LoVo (cell line): ENCODE measurements around the gene PPFIA2.

Source experiments
- DNase-seq: peaks from one replicate; pipeline ENCODE4 v3.0.0-alpha.2; 2016; ENCODE audit warnings: low spot score

The PPFIA2 gene

DNA sequence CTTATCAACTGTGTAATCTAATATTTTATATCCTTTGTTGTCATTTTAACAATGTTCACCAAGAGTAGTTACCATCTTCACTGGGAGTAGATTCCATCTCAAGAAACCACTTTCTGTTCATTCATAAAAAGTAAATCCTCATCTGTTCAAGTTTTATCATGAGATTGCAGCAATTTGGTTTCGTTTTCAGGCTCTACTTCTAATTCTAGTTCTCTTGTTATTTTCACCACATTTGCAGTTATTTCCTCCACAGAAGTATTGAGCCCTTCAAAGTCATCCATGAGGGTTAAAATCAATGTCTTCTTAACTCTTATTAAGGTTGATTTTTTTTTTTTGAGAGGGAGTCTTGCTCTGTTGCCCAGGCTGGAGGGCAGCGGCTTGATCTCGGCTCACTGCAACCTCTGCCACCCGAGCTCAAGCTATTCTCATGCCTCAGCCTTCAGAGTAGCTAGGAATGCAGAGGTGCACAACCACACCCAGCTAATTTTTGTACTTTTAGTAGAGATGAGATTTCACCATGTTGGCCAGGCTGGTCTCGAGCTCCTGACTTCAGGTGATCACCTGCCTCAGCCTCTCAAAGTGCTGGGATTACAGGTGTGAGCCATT, 404.7 kb downstream of the PPFIA2 start:
- no peak for DNase-seq

DNA sequence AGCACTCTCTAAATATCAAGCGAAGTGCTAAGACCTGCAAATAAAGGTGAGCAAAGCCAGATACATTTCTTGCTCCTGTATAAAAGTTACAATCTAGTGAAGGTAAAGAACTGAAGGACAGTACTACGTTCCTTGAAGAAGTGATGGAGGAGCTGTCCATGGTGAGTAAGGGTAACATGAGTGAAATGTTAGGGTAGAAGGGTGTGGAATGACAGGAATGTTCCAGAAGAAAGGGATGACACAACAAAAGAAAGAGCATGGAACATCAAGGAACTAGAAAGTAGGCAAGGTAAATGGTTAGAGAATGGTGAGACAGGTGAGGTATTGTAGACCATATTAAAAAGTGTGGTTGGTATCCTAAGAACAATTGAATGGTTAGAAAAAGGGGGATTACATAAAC, 408.8 kb downstream of the PPFIA2 start:
- no peak for DNase-seq

DNA sequence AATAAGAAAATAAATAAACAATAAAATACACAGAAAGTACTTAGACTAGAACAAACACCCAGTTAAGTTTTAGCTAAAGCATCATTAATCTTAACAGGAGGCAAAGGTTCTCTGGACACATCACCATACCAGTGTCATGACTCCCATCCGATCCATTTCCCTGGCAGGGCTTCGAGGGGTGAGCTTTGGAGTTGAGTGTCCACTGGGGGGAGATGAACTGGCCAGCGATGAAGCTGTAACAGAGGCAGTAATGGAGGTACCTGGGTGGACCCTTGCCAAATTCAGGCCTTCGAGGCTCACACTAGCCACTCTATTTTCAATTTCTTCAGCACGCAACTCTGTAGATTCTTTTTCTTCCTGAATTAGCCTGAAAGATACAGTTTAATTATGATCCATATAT, 411.7 kb downstream of the PPFIA2 start:
- no peak for DNase-seq

GRCh38 chr12:81340910-81341309, 418.2 kb downstream of the PPFIA2 start:
- no peak for DNase-seq

DNA sequence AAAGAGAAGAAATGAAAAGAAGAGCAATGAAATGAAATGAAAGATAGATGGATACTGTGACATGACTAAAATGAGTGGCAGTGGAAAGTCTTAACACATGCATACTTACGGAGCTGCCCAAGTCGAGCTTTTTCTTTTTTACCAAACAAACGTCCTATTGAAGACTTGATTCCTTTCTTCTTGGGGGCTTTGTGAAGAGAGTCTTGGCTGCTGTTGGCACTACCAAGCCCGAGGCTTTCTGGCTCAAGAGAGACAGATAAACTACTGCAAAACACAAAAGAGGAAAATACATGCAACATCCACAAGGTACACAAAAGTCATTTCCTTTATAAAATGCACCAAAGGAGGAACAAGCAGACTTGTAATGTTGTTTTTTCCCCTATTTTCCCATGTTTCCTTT, 420.1 kb downstream of the PPFIA2 start:
- DNase-seq = no peak

GRCh38 chr12:81337886-81338285, 421.3 kb downstream of the PPFIA2 start:
- no peak for DNase-seq

GRCh38 chr12:81333812-81334211, 425.3 kb downstream of the PPFIA2 start:
- DNase-seq = no peak

- no peak for DNase-seq
Observed at GRCh38 chr12:81332054-81332453, 427.1 kb downstream of the PPFIA2 start.

DNA sequence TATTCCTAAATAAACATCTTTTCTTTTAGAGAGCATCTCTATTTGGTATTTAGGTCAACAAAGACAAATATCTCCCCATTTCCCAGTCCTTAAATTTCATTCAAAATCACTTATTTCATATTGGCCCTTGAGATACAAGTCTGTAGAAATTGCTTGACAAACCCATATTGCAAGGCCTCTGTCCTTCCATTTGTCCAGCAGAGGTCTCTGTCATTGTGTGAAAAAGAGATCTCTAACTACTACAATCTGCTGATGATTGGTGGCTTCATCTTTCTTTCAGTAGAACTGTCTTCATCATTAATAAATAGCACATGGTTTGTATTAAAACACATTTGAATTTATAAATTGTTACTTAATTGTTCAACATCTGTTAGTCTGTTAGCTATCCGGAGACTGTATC, 428.7 kb downstream of the PPFIA2 start:
- no peak for DNase-seq

- DNase-seq = peak; percentile 28
Observed at GRCh38 chr12:81329085-81329484, 430.1 kb downstream of the PPFIA2 start.

DNA sequence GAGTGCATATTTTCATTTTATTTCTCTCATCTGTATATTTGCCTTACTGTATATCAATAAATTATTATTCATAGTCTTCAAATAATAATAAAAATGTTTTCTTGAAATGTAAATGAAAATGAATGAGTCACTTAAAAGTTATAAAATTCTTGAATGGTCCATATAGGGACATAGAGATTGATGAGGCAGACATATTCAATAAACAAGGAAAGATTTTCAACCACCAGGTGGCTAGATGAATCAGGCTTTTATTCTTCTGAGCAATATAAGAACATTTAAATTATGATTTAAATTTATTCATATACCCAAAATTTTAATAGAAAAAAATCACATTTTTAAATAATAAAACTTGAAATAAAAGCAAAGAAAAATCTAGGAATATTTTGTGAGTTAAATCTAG, 431.7 kb downstream of the PPFIA2 start:
- no peak for DNase-seq

- DNase-seq = no peak
Observed at GRCh38 chr12:81325086-81325485, 434.1 kb downstream of the PPFIA2 start.

- no peak for DNase-seq
Observed at GRCh38 chr12:81314903-81315531, 444.1 kb downstream of the PPFIA2 start.

- no peak for DNase-seq
Observed at GRCh38 chr12:81303935-81304334, 455.2 kb downstream of the PPFIA2 start.

DNA sequence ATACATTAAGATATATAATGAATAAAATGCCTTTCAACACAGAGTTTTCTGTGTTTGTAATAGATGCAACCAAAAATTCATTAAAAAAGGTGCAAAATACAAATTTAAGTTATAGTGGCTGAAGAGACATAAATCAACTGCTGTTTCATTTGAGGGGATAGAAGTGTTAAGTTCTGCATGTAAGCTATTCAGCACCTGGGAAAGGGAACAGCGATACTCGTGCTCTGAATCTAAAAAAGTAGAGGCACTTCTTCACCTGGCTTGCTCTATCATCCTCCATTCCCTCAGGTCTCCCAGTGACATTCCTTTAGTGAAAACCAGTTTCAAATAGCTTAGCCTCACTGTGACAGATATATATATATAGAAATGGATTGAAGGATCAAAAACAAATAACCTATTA, 458.7 kb downstream of the PPFIA2 start:
- no peak for DNase-seq

DNA sequence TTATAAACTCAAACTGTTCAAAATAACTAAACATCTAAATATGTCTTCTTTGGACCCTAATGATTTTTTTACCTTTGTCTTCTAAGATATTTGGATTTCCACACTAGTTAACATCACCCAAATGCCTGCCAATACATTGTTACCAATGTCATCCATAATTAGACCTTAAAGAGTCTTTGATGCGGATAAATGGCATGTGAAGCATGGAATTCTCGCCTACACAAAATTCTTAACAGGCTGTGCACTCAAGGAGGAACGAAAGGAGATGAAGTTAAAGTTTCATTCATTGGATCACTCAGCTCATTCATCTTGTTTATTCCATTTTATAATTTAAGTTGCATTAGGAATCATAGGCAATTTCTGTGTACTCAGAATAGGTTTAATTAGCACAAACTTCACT, 461.5 kb downstream of the PPFIA2 start:
- no peak for DNase-seq

- DNase-seq = no peak
Observed at GRCh38 chr12:81296556-81297305, 462.4 kb downstream of the PPFIA2 start.

DNA sequence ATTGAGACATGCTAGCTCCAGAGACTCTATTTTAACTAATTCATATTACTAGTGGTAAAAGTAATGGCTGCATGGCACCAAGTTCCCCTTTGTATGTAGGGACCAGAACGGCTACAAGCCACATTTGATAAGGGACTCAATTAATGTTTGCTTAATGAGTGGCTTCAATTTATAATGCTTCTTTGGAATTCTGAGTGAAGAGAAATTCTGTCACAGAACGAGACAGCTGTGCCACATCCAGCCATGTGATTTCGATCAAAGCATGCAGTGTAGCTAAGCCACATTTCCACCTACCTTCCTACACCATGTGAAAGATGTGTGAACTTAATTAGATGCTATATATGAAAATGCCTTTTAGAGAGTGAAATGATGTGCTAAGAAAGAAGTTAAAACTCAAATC, 463.9 kb downstream of the PPFIA2 start:
- DNase-seq = no peak

DNA sequence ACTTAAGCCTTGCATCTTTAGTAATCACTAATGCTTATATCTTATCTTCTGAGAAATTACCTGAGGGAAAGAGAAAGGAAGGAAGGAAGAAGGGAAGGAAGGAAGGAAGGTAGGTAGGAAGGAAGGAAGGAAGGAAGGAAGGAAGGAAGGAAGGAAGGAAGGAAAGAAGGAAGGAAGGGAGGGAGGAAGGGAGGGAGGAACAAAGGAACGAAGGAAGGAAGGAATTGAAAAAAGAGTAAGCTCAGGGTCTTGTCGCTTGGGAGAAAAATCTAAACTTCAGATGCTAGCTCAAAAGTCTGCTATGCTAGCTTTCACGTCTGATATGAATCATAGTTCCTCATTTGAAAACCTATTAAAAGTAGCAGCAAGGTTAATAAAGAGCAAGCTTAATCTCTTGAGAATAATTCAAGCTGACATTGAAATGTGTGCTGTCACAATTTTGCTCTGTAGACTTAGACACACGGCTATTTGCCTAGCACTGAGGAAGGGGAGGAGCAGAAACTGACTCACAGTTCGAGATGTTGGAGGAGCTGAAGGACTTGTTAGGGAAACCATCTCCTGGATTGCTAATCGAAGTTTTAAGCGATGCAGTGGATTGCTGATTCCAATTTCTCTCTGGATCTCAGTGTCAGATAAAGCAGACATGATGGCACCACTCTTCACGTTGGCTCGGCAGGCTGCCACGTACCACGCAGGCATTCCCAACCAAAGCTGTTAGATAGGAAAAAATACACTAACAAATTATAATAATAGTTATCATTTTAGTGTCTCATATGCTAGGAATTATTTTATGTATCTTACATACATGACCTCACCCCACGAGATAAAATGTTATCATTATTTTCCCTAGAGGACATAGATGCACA, 464.6 kb downstream of the PPFIA2 start:
- DNase-seq = no peak

DNA sequence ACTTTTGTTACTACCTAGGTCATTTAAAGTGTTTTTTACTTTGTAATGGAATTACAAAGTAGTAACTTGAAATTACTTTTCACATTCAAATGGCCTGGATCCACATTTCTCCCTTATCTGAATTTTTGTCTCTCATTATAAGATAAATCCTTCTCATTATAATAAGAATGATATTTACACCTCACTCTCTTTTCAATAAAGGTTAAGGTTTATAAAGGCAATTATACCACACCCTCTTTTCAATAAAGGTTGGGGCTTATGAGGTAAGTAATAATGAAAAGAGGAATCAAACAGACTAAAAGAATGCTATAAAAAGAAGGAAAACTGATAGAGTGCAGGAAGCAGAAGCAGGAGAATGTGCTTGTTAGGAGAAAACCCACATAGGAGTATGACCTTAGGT, 470.5 kb downstream of the PPFIA2 start:
- no peak for DNase-seq

DNA sequence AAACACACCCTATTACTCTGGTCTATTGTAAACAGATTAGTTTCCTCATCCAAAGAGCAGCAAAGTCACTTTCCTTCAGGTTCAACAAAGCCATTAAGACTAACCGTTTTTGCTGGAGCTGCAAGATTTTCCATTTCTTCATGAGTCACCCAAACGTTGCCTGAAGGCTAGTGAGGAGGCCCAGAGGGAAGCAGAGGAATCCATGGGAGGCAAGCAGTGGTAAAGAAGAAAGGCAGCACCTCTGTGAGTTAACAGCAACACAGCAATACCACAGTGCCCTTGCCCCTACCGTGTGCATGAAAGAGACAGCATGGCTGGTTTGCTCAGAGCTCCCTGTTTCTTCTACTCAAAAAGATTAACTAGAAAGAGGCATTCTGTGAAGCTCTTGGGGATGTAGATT, 475.0 kb downstream of the PPFIA2 start:
- DNase-seq = no peak
